Ovary (tissue), 3 donors: ENCODE measurements around the gene REV3L.

ENCODE experiments used
- CTCF ChIP-seq, 3 donors: fragments of 450-650 bp in 2 of 3; fragments of 200-600 bp in 1 of 3; IDR thresholded peaks; one replicate each; pipeline versions ENCODE4 v1.5.1 to v1.8.0; 2016 to 2022; ENCODE audit warnings: antibody characterized with exemption in 3 of 3, mild to moderate bottlenecking in 1 of 3
- EP300 ChIP-seq: sonication (generic); formaldehyde crosslinking; IDR thresholded peaks from one replicate; pipeline ENCODE4 v1.6.1; 2017; ENCODE audit warnings: antibody characterized with exemption
- POLR2A ChIP-seq: fragments of 450-650 bp; IDR thresholded peaks from one replicate; pipeline ENCODE4 v1.6.1; 2017; ENCODE audit warnings: antibody characterized with exemption, mild to moderate bottlenecking, moderate library complexity
- donor health status: DM: no; HTN: no; CAD: no.

- TF ChIP-seq CTCF (IDR thresholded peaks at IDR 0.05) (no peak), EP300 (no peak), POLR2A (no peak)
Observed at GRCh38 chr6:111499269-111499793, 16.3 kb upstream of the REV3L start.
